DOHH2 (cell line): ENCODE data around the gene FGF10.

Experiments used
- H3F3A ChIP-seq: fragments of 200-600 bp; sonication (generic), shearing (Covaris generic); 2 replicates; pipeline ENCODE4 v1.6.0; 2016; ENCODE audit warnings: antibody characterized with exemption, mild to moderate bottlenecking; ENCODE audit not compliant: control insufficient read depth, insufficient read depth
- H3K27ac ChIP-seq: fragments of 200-600 bp; sonication (generic); 2 replicates; pipeline ENCODE4 v1.5.1; 2014; ENCODE audit warnings: low read depth, mild to moderate bottlenecking, low read length, moderate library complexity
- H3K27me3 ChIP-seq: fragments of 200-600 bp; sonication (generic); 2 replicates; pipeline ENCODE4 v1.6.1; 2014; ENCODE audit warnings: mild to moderate bottlenecking, low read length, mixed read lengths; ENCODE audit not compliant: control insufficient read depth
- H3K36me3 ChIP-seq: fragments of 200-600 bp; sonication (generic); 2 replicates; pipeline ENCODE4 v1.6.1; 2014; ENCODE audit warnings: mild to moderate bottlenecking, low read length, moderate library complexity, mixed read lengths; ENCODE audit not compliant: control insufficient read depth
- H3K4me1 ChIP-seq: fragments of 200-600 bp; sonication (generic); 2 replicates; pipeline ENCODE4 v1.6.1; 2014; ENCODE audit warnings: mild to moderate bottlenecking, low read length, mixed read lengths; ENCODE audit not compliant: control insufficient read depth
- H3K4me2 ChIP-seq: fragments of 200-600 bp; sonication (generic); 2 replicates; pipeline ENCODE4 v1.6.0; 2014; ENCODE audit warnings: mild to moderate bottlenecking, low read length, moderate library complexity
- H3K4me3 ChIP-seq: fragments of 200-600 bp; sonication (generic); 2 replicates; pipeline ENCODE4 v1.5.1; 2014; ENCODE audit warnings: mild to moderate bottlenecking, low read length, mixed read lengths
- H3K79me2 ChIP-seq: fragments of 200-600 bp; sonication (generic); 2 replicates; pipeline ENCODE4 v1.6.1; 2014; ENCODE audit warnings: mild to moderate bottlenecking, low read length, mixed read lengths; ENCODE audit not compliant: control insufficient read depth
- H3K9me2 ChIP-seq: fragments of 200-600 bp; sonication (generic); replicated peaks from 2 replicates; pipeline ENCODE4 v1.6.1; 2014; ENCODE audit warnings: mild to moderate bottlenecking, low read length, mixed read lengths; ENCODE audit not compliant: control insufficient read depth
- H3K9me3 ChIP-seq: fragments of 200-600 bp; sonication (generic); 2 replicates; pipeline ENCODE4 v1.6.1; 2014; ENCODE audit warnings: antibody characterized with exemption, low read length, mixed read lengths; ENCODE audit not compliant: control insufficient read depth, insufficient read depth
- H4K20me1 ChIP-seq: fragments of 200-600 bp; sonication (generic); 2 replicates; pipeline ENCODE4 v1.6.0; 2014; ENCODE audit warnings: low read depth, mild to moderate bottlenecking, antibody characterized with exemption, low read length, moderate library complexity; ENCODE audit not compliant: control insufficient read depth, insufficient read depth
- EZH2phosphoT487 ChIP-seq: fragments of 200-600 bp; sonication (generic); IDR thresholded peaks from 2 replicates; pipeline ENCODE4 v1.6.1; 2017; ENCODE audit warnings: borderline replicate concordance, mild to moderate bottlenecking, antibody characterized with exemption, low read length, moderate library complexity, mixed read lengths
- TF ChIP-seq, protein P1 (sequence below): fragments of 200-600 bp; sonication (generic); IDR thresholded peaks from one replicate; pipeline ENCODE4 v1.5.1; 2014; ENCODE audit warnings: antibody characterized with exemption, mild to moderate bottlenecking, low read depth, low read length; ENCODE audit not compliant: poor library complexity, severe bottlenecking

FGF10 gene

DNA sequence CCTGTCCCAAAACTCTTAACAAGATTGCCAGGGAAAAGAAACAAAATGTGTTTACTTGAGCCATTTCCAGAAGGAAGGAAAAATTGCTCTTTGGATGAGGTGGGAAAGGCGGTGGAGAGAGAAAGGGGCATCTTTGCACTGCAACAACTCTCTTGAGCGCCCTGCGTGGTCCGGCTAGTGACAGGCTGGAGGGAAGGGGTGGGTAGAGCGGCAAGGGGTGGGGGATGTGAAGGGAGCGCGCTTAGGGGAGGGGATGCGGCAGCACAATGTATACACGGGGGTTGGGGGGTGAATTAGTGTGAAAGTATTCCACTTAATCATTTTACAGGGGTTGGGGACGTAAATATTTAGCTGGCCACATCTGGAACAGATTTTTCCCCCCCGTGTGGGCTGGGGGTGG is 1.3 kb downstream of the FGF10 start:
- Histone ChIP-seq H3K27ac (no peak overlapping the region), H3K79me2 (no peaks in the 10 kb centered on the region), H3K9me2 (no peaks in the 10 kb centered on the region), H3K4me3 (no peak overlapping the region), H3K4me1 (no peaks in the 10 kb centered on the region), H3K27me3 (peaks cover 21% of the 10 kb centered on the region), H3K4me2 (no peak overlapping the region), H3K36me3 (no peaks in the 10 kb centered on the region), H3K9me3 (no peaks in the 10 kb centered on the region; the same call in 1 of the 2 replicates), H4K20me1 (no peaks in the 10 kb centered on the region), H3F3A (no peaks in the 10 kb centered on the region)
- no peak for TF ChIP-seq EZH2phosphoT487
- TF ChIP-seq, protein P1, sequence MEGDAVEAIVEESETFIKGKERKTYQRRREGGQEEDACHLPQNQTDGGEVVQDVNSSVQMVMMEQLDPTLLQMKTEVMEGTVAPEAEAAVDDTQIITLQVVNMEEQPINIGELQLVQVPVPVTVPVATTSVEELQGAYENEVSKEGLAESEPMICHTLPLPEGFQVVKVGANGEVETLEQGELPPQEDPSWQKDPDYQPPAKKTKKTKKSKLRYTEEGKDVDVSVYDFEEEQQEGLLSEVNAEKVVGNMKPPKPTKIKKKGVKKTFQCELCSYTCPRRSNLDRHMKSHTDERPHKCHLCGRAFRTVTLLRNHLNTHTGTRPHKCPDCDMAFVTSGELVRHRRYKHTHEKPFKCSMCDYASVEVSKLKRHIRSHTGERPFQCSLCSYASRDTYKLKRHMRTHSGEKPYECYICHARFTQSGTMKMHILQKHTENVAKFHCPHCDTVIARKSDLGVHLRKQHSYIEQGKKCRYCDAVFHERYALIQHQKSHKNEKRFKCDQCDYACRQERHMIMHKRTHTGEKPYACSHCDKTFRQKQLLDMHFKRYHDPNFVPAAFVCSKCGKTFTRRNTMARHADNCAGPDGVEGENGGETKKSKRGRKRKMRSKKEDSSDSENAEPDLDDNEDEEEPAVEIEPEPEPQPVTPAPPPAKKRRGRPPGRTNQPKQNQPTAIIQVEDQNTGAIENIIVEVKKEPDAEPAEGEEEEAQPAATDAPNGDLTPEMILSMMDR = no peak

DNA sequence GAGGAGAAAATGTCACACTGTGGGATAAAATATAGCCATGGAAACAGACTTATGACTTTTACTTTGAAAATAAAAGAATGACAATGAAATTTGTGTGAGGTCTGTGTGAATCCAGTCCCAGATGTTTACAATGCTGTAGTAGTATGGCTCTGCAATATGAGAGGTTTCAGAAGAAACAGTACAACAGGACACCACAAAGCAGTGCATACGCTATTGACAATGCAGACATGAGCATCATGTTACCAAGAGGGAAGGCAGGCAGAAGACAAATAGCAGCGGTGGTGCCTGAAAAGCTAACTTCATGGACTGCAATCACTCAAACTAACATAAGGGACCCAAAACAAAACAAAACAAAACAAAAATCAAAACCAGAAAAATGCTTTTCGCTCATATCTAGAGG is 1.8 kb downstream of the FGF10 start:
- Histone ChIP-seq H3K27ac (no peak overlapping the region), H3K36me3 (no peaks in the 10 kb centered on the region), H3K4me3 (no peak overlapping the region)

DNA sequence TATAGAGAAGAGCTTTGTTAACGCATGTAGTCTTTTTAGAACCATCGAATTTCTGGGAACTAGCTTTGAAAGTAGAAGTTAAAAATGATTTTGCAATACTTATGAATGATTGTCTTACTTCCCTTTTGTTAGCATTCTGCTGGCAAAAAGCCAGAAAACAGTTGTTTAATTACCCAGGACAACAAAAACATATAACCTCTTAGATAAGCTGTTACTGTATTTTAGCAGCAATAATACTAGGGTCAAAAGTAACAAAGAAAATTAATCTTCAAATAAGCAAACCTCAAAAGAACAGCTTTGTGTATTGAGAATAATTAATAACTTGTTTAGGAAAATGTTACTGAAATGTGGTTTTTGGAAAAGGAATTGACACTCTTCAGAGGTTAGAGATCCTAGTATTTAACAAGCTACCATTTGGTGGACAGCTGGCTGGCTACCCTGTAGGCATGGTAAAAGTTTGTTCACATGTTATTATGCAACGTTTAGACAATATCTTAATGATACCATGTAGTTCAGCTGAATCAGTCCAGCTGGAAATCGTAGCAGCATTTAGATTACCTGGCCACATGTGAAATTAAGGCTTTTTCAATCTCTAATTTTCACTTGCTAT is 3.8 kb downstream of the FGF10 start:
- Histone ChIP-seq H4K20me1 (no peaks in the 10 kb centered on the region), H3K27me3 (peaks cover 18% of the 10 kb centered on the region), H3K4me3 (no peak overlapping the region), H3K79me2 (no peaks in the 10 kb centered on the region), H3K36me3 (no peaks in the 10 kb centered on the region), H3K9me3 (no peaks in the 10 kb centered on the region; the same call in 1 of the 2 replicates), H3F3A (no peaks in the 10 kb centered on the region), H3K4me2 (no peak overlapping the region), H3K27ac (no peak overlapping the region), H3K9me2 (no peaks in the 10 kb centered on the region), H3K4me1 (no peaks in the 10 kb centered on the region)
- TF ChIP-seq EZH2phosphoT487 = no peak
- TF ChIP-seq, protein P1 = no peak

More for the DNA sequence above, 1.8 kb downstream of the FGF10 start:
- Histone ChIP-seq H3K9me2 (no peaks in the 10 kb centered on the region), H3K9me3 (no peaks in the 10 kb centered on the region; the same call in 1 of the 2 replicates), H4K20me1 (no peaks in the 10 kb centered on the region), H3K4me1 (no peaks in the 10 kb centered on the region), H3K27me3 (peaks cover 21% of the 10 kb centered on the region), H3F3A (no peaks in the 10 kb centered on the region), H3K4me2 (no peak overlapping the region), H3K79me2 (no peaks in the 10 kb centered on the region)
- TF ChIP-seq EZH2phosphoT487 = no peak
- TF ChIP-seq, protein P1 = no peak
